H1 (cell line): ENCODE data around the gene TGFBR2. TPM values are rescaled to one million over a fixed set of nuclear protein-coding genes. Genes with fewer than 3 reads are reported as not detected.

Experiments
- CTCF ChIA-PET: fragments of 300-600 bp; sonication (Branson Sonifier 250); formaldehyde crosslinking; loops from one replicate; lab custom pipeline; 2021; ENCODE audit not compliant: partially characterized antibody; lab: Charles Lee
- POLR2A ChIA-PET: fragments of 300-600 bp; sonication (Branson Sonifier 250); formaldehyde crosslinking; loops from one replicate; lab custom pipeline; 2021; ENCODE audit warnings: inconsistent platforms; ENCODE audit not compliant: partially characterized antibody; lab: Charles Lee
- DNase-seq, 2 experiments: peaks; one replicate each; pipeline versions ENCODE4 v3.0.0 to v3.0.0-alpha.2; 2010 to 2022; ENCODE audit warnings: low spot score in 2 of 2, low read depth in 1 of 2, mixed read lengths in 1 of 2
- FAIRE-seq: peaks from 2 replicates; lab custom pipeline; 2011; peaks lifted over from hg19 to GRCh38; lab: Jason Lieb, UNC
- H2AFZ ChIP-seq: 2 replicates; pipeline ENCODE4 v1.8.1; 2012; ENCODE audit warnings: low read length, inconsistent platforms
- H2AK5ac ChIP-seq: 2 replicates; pipeline ENCODE4 v1.6.1; 2013; ENCODE audit warnings: low read depth, low read length
- H2BK120ac ChIP-seq: replicated peaks from 2 replicates; pipeline ENCODE3; 2013; ENCODE audit warnings: low read depth, low read length, inconsistent platforms
- H2BK12ac ChIP-seq: 2 replicates; pipeline ENCODE4 v1.6.1; 2013; ENCODE audit warnings: low read depth, low read length
- H2BK15ac ChIP-seq: 2 replicates; pipeline ENCODE4 v1.6.1; 2013; ENCODE audit warnings: low read length
- H2BK20ac ChIP-seq: 2 replicates; pipeline ENCODE4 v1.6.1; 2013; ENCODE audit warnings: low read length
- H2BK5ac ChIP-seq: 2 replicates; pipeline ENCODE4 v1.6.1; 2013; ENCODE audit warnings: low read depth, low read length
- H3K14ac ChIP-seq: 2 replicates; pipeline ENCODE4 v1.6.1; 2013; ENCODE audit warnings: inconsistent platforms; ENCODE audit not compliant: insufficient read length
- H3K18ac ChIP-seq: 2 replicates; pipeline ENCODE4 v1.6.1; 2013; ENCODE audit warnings: low read length; ENCODE audit errors: extremely low read depth
- H3K23ac ChIP-seq: 2 replicates; pipeline ENCODE4 v1.6.1; 2013; ENCODE audit warnings: inconsistent platforms; ENCODE audit not compliant: insufficient read length
- H3K23me2 ChIP-seq: 2 replicates; pipeline ENCODE4 v1.6.1; 2013; ENCODE audit warnings: low read depth, low read length
- H3K27ac ChIP-seq: 2 replicates; pipeline ENCODE4 v1.6.1; 2011; ENCODE audit warnings: low read depth, low read length, inconsistent platforms
- H3K27me3 ChIP-seq, 4 experiments: replicated peaks in 1 of 4; 1 replicate in 1 of 4; 2 replicates in 3 of 4; pipeline versions ENCODE4 v1.6.1 to v1.8.1; 2011 to 2013; ENCODE audit warnings: low read length in 3 of 4, mild to moderate bottlenecking in 3 of 4, inconsistent platforms in 2 of 4, mixed read lengths in 2 of 4, moderate library complexity in 1 of 4; ENCODE audit not compliant: control insufficient read depth in 3 of 4, insufficient read depth in 3 of 4; ENCODE audit errors: extremely low read depth in 1 of 4
- H3K36me3 ChIP-seq, 4 experiments: 2 replicates each; pipeline versions ENCODE4 v1.6.1 to v1.8.1; 2011 to 2013; ENCODE audit warnings: mild to moderate bottlenecking in 4 of 4, low read length in 3 of 4, moderate library complexity in 2 of 4, control low read depth in 1 of 4, inconsistent platforms in 1 of 4; ENCODE audit not compliant: insufficient read depth in 4 of 4, control insufficient read depth in 2 of 4
- H3K4ac ChIP-seq: replicated peaks from 2 replicates; pipeline ENCODE3; 2013; ENCODE audit warnings: low read length, low read depth, mixed read lengths, inconsistent platforms; ENCODE audit not compliant: insufficient read length
- H3K4me1 ChIP-seq, 4 experiments: replicated peaks in 1 of 4; 1 replicate in 1 of 4; 2 replicates in 3 of 4; pipeline versions ENCODE4 v1.6.1 to v1.8.1; 2011 to 2013; ENCODE audit warnings: low read length in 3 of 4, inconsistent platforms in 2 of 4, mixed read lengths in 1 of 4; ENCODE audit not compliant: insufficient read depth in 4 of 4, control insufficient read depth in 3 of 4
- H3K4me2 ChIP-seq, 2 experiments: 2 replicates each; pipeline versions ENCODE4 v1.6.1 to v1.8.1; 2011 to 2013; ENCODE audit warnings: low read depth in 2 of 2, low read length in 2 of 2, control low read depth in 1 of 2, inconsistent platforms in 1 of 2, mild to moderate bottlenecking in 1 of 2; ENCODE audit not compliant: insufficient read depth in 1 of 2
- H3K4me3 ChIP-seq, 4 experiments: fragments of 200-600, 300-600 bp in 1 of 4; sonication (generic), shearing (Covaris generic), sonication (Bioruptor Twin) in 1 of 4; 2 replicates each; pipeline versions ENCODE4 v1.5.1 to v1.8.1; 2011 to 2016; ENCODE audit warnings: low read length in 4 of 4, low read depth in 3 of 4, control low read depth in 2 of 4, inconsistent platforms in 2 of 4, mild to moderate bottlenecking in 2 of 4, mixed read lengths in 1 of 4, moderate library complexity in 1 of 4; ENCODE audit not compliant: insufficient read depth in 2 of 4; ENCODE audit errors: extremely low read depth in 1 of 4
- H3K56ac ChIP-seq: replicated peaks from 2 replicates; pipeline ENCODE3; 2013; ENCODE audit warnings: low read depth, mild to moderate bottlenecking, mixed read lengths, low read length, inconsistent platforms; ENCODE audit not compliant: insufficient read length
- H3K79me1 ChIP-seq: 2 replicates; pipeline ENCODE4 v1.6.1; 2013; ENCODE audit warnings: low read depth, low read length, control low read depth
- H3K79me2 ChIP-seq, 2 experiments: 2 replicates each; pipeline versions ENCODE4 v1.6.1 to v1.8.1; 2012 to 2013; ENCODE audit warnings: low read length in 2 of 2, mild to moderate bottlenecking in 2 of 2, inconsistent platforms in 1 of 2; ENCODE audit not compliant: insufficient read depth in 2 of 2, control insufficient read depth in 1 of 2
- H3K9ac ChIP-seq, 4 experiments: replicated peaks in 1 of 4; 1 replicate in 1 of 4; 2 replicates in 3 of 4; pipeline versions ENCODE4 v1.6.1 to v1.8.1; 2011 to 2013; ENCODE audit warnings: low read depth in 3 of 4, low read length in 3 of 4, control low read depth in 2 of 4, mild to moderate bottlenecking in 2 of 4, moderate library complexity in 2 of 4, inconsistent platforms in 1 of 4; ENCODE audit errors: extremely low read depth in 1 of 4
- H3K9me3 ChIP-seq, 2 experiments: 2 replicates each; pipeline versions ENCODE4 v1.6.1 to v1.8.1; 2012 to 2013; ENCODE audit warnings: mild to moderate bottlenecking in 2 of 2, moderate library complexity in 2 of 2, control low read depth in 1 of 2, inconsistent platforms in 1 of 2, low read depth in 1 of 2, low read length in 1 of 2, mixed read lengths in 1 of 2; ENCODE audit not compliant: insufficient read depth in 2 of 2
- H4K20me1 ChIP-seq, 2 experiments: replicated peaks in 1 of 2; 2 replicates each; pipeline versions ENCODE3 to v1.8.1; 2011 to 2013; ENCODE audit warnings: inconsistent platforms in 2 of 2, low read length in 2 of 2, mild to moderate bottlenecking in 1 of 2; ENCODE audit not compliant: insufficient read depth in 2 of 2, control insufficient read depth in 1 of 2
- H4K5ac ChIP-seq: 2 replicates; pipeline ENCODE4 v1.6.1; 2013; ENCODE audit warnings: low read length, low read depth, mixed read lengths, inconsistent platforms; ENCODE audit not compliant: insufficient read length
- H4K8ac ChIP-seq: 2 replicates; pipeline ENCODE4 v1.8.0; 2013; ENCODE audit warnings: mild to moderate bottlenecking, moderate library complexity, low read length, inconsistent platforms; ENCODE audit not compliant: insufficient read depth; ENCODE audit errors: extremely low read depth
- H4K91ac ChIP-seq: replicated peaks from 2 replicates; pipeline ENCODE3; 2013; ENCODE audit warnings: low read length, mixed read lengths, inconsistent platforms; ENCODE audit not compliant: insufficient read length
- KDM5A ChIP-seq: fragments of 200-600 bp; IDR thresholded peaks from 2 replicates; pipeline ENCODE4 v1.7.1; 2012; ENCODE audit warnings: mild to moderate bottlenecking, low read length, inconsistent platforms, mixed read lengths
- RNF2 ChIP-seq: fragments of 200-900, 300-1000 bp; sonication (generic); IDR thresholded peaks from 2 replicates; pipeline ENCODE4 v1.7.1; 2016; ENCODE audit warnings: borderline replicate concordance, low read depth, mild to moderate bottlenecking, antibody characterized with exemption, low read length; ENCODE audit not compliant: poor library complexity, severe bottlenecking; ENCODE audit errors: missing control alignments
- WGBS, 2 experiments: shearing (Covaris generic) in 1 of 2; methylation state at CpG; one replicate each; pipeline versions ENCODE4 v1.1.6 to v1.1.7; 2013 to 2015; ENCODE audit warnings: low lambda C conversion rate in 2 of 2, mixed read lengths in 2 of 2, inconsistent platforms in 1 of 2, low coverage in 1 of 2, missing lambda C conversion rate in 1 of 2; ENCODE audit not compliant: insufficient replicate concordance in 2 of 2, insufficient coverage in 1 of 2, insufficient read length in 1 of 2; ENCODE audit errors: extremely low coverage in 1 of 2, missing lambda C conversion rate in 1 of 2; 5-methylcytosine and 5-hydroxymethylcytosine counted together
- polyA plus RNA-seq, 7 experiments: library from polyadenylated mRNA; depleted of rRNA in 3 of 7; stranded (reverse) in 5 of 7; unstranded in 2 of 7; fragments of >200 nt in 5 of 7; fragments of 200-250 nt in 2 of 7; gene quantifications; 1 replicate in 5 of 7; 2 replicates in 1 of 7; 4 replicates in 1 of 7; pipeline versions ENCODE4 v1.2.1 to v1.2.3, GENCODE V29; 2011 to 2013; ENCODE audit warnings: missing spikeins in 2 of 7, mixed read lengths in 2 of 7
- total RNA-seq: library from RNA; stranded (reverse); fragmentation: NEBNext Ultra II Directional; extraction: Animal tissue kit (Norgen Biotek cat#: 25700); gene quantifications from 2 replicates; pipeline ENCODE4 v1.2.1, GENCODE V29; 2021

The TGFBR2 gene
- total and polyA plus RNA-seq, 2 of the 8 experiments (the other 6 are each of a cell fraction or from before 2014, with no cell fraction given), result 4.2 to 7.4 TPM

DNA sequence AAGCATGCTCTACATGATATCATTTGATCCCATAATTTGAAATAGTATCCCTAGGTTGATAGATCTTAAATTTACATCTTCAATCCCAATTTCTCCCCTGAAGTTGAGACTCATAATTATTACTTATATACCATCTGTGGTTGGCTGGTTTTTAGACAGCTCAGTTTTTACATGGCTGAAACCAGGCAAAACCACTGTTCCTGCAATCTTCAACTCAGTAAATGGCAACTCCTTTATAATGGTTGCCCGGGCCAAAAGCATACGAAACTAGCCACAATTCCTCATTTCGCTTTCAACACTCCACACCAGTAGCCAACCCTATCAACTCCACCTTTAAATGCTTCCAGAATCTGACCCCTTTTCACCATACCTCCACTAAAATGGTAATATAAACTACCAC, 118.5 kb downstream of the TGFBR2 start:
- CTCF ChIA-PET, result interaction anchor here (1.1 kb wide), 1 partner anchor 55 kb away, joined by 3 read pairs; no protein-coding TSS in a partner anchor
- Histone ChIP-seq H3K4me3 (no peak overlapping the region), H2BK20ac (no peak overlapping the region), H3K4me1 (no peaks in the 10 kb centered on the region), H3K4me2 (no peak overlapping the region), H3K23ac (no peak overlapping the region), H3K27ac (no peak overlapping the region), H4K8ac (no peak overlapping the region), H2AK5ac (no peak overlapping the region), H3K27me3 (peaks cover 0 to 2% (median 0%) of the 10 kb centered on the region in 4 experiments; a peak in 1 of 7 replicates), H3K23me2 (no peaks in the 10 kb centered on the region; the same call in 1 of the 2 replicates), H3K4ac (no peak overlapping the region), H3K79me1 (no peaks in the 10 kb centered on the region), H4K5ac (no peak overlapping the region), H2BK120ac (no peak overlapping the region), H2AFZ (no peak overlapping the region), H3K14ac (no peak overlapping the region), H4K20me1 (no peaks in the 10 kb centered on the region), H4K91ac (no peak overlapping the region), H3K79me2 (no peaks in the 10 kb centered on the region), H2BK5ac (no peak overlapping the region), H3K56ac (no peak overlapping the region), H3K9me3 (no peaks in the 10 kb centered on the region), H2BK12ac (no peak overlapping the region), H3K18ac (no peak overlapping the region), H3K36me3 (no peaks in the 10 kb centered on the region), H2BK15ac (no peak overlapping the region), H3K9ac (no peak overlapping the region)
- no peak for DNase-seq
- POLR2A ChIA-PET, result no interaction called here
- TF ChIP-seq RNF2 (no peak), KDM5A (no peak)
- no peak for FAIRE-seq
- WGBS, 2 experiments, result 91 to 100% methylated on average over 1 to 3 of the region's 3 CpGs
